ENCODE measurements around the gene CFAP69. TPM values are rescaled to one million over a fixed set of nuclear protein-coding genes. Genes with fewer than 3 reads are reported as not detected.

CFAP69 gene
- total RNA-seq, 1 donor: 5.4 TPM

- Histone ChIP-seq H2AFZ (ENCODE audit: low read length) (no peak overlapping the region), H3K9me3 (ENCODE audit: low read depth, low read length) (no peaks in the 10 kb centered on the region), H3K79me2 (ENCODE audit: insufficient read depth, low read length) (no peaks in the 10 kb centered on the region), H3K4me3 (ENCODE audit: insufficient read depth, low read length) (no peak overlapping the region), H3K27me3 (ENCODE audit: insufficient read depth, low read length) (no peaks in the 10 kb centered on the region), H3K4me2 (ENCODE audit: insufficient read depth, low read length) (no peak overlapping the region), H4K20me1 (ENCODE audit: insufficient read depth, low read length) (no peaks in the 10 kb centered on the region), H3K36me3 (ENCODE audit: insufficient read depth, low read length) (peaks cover 10% of the 10 kb centered on the region), H3K27ac (ENCODE audit: low read depth, low read length) (no peak overlapping the region), H3K4me1 (ENCODE audit: insufficient read depth, low read length) (no peaks in the 10 kb centered on the region)
- DNase-seq (ENCODE audit: insufficient read length, low spot score, missing footprints): no peak
- no peak for TF ChIP-seq CTCF (IDR thresholded peaks at IDR 0.05; ENCODE audit: extremely low read depth, low read depth, low read length)
These were observed 13.7 kb upstream of the CFAP69 start for GRCh38 chr7:90231304-90231703.

- Histone ChIP-seq H3K27me3 (ENCODE audit: insufficient read depth, low read length) (no peaks in the 10 kb centered on the region), H3K79me2 (ENCODE audit: insufficient read depth, low read length) (no peaks in the 10 kb centered on the region), H3K27ac (ENCODE audit: low read depth, low read length) (no peak overlapping the region), H3K9me3 (ENCODE audit: low read depth, low read length) (no peaks in the 10 kb centered on the region), H3K4me1 (ENCODE audit: insufficient read depth, low read length) (no peaks in the 10 kb centered on the region), H4K20me1 (ENCODE audit: insufficient read depth, low read length) (no peaks in the 10 kb centered on the region), H3K4me3 (ENCODE audit: insufficient read depth, low read length) (no peak overlapping the region), H3K36me3 (ENCODE audit: insufficient read depth, low read length) (no peaks in the 10 kb centered on the region), H2AFZ (ENCODE audit: low read length) (no peak overlapping the region), H3K4me2 (ENCODE audit: insufficient read depth, low read length) (no peak overlapping the region)
- DNase-seq (ENCODE audit: insufficient read length, low spot score, missing footprints): no peak
- no peak for TF ChIP-seq CTCF (IDR thresholded peaks at IDR 0.05; ENCODE audit: extremely low read depth, low read depth, low read length)
These were observed 12.5 kb upstream of the CFAP69 start for GRCh38 chr7:90232430-90232829.

- Histone ChIP-seq H3K4me2 (ENCODE audit: insufficient read depth, low read length) (no peak overlapping the region), H3K36me3 (ENCODE audit: insufficient read depth, low read length) (no peaks in the 10 kb centered on the region), H2AFZ (ENCODE audit: low read length) (no peak overlapping the region), H3K9me3 (ENCODE audit: low read depth, low read length) (no peaks in the 10 kb centered on the region), H4K20me1 (ENCODE audit: insufficient read depth, low read length) (no peaks in the 10 kb centered on the region), H3K79me2 (ENCODE audit: insufficient read depth, low read length) (no peaks in the 10 kb centered on the region), H3K4me3 (ENCODE audit: insufficient read depth, low read length) (no peak overlapping the region), H3K27ac (ENCODE audit: low read depth, low read length) (no peak overlapping the region), H3K27me3 (ENCODE audit: insufficient read depth, low read length) (no peaks in the 10 kb centered on the region), H3K4me1 (ENCODE audit: insufficient read depth, low read length) (no peaks in the 10 kb centered on the region)
- no peak for DNase-seq (ENCODE audit: insufficient read length, low spot score, missing footprints)
- no peak for TF ChIP-seq CTCF (IDR thresholded peaks at IDR 0.05; ENCODE audit: extremely low read depth, low read depth, low read length)
These were observed 11.4 kb upstream of the CFAP69 start for GRCh38 chr7:90233569-90233968.

GRCh38 chr7:90236721-90237289, 8.2 kb upstream of the CFAP69 start:
- no peaks in the 10 kb centered on the region for H3K79me2 ChIP-seq (ENCODE audit: insufficient read depth, low read length)
- no peak overlapping the region for H3K4me3 ChIP-seq (ENCODE audit: insufficient read depth, low read length)
- H3K27ac ChIP-seq (ENCODE audit: low read depth, low read length): no peak overlapping the region
- DNase-seq (ENCODE audit: insufficient read length, low spot score, missing footprints): no peak
- no peaks in the 10 kb centered on the region for H3K27me3 ChIP-seq (ENCODE audit: insufficient read depth, low read length)
- H3K36me3 ChIP-seq (ENCODE audit: insufficient read depth, low read length): no peaks in the 10 kb centered on the region
- no peak for TF ChIP-seq CTCF (IDR thresholded peaks at IDR 0.05; ENCODE audit: extremely low read depth, low read depth, low read length)
- no peaks in the 10 kb centered on the region for H3K9me3 ChIP-seq (ENCODE audit: low read depth, low read length)
- H4K20me1 ChIP-seq (ENCODE audit: insufficient read depth, low read length): no peaks in the 10 kb centered on the region
- no peaks in the 10 kb centered on the region for H3K4me1 ChIP-seq (ENCODE audit: insufficient read depth, low read length)
- no peak overlapping the region for H2AFZ ChIP-seq (ENCODE audit: low read length)
- no peak overlapping the region for H3K4me2 ChIP-seq (ENCODE audit: insufficient read depth, low read length)
